MM.1S (cell line): ENCODE data around the gene NELL2.
"Not testable (repeated sequence)": the region's sequence is repeated elsewhere in the genome, so short reads cannot be mapped to it uniquely, and the experiment has no call there.

Experiments
- DNase-seq: peaks from one replicate; pipeline ENCODE4 v3.0.0-alpha.2; 2015
- H2AFZ ChIP-seq: fragments of 300-600 bp; sonication (generic); 2 replicates; pipeline ENCODE4 v1.6.0; 2016; ENCODE audit warnings: antibody characterized with exemption, low read length
- H3F3A ChIP-seq: fragments of 300-600 bp; sonication (generic); 2 replicates; pipeline ENCODE4 v1.6.1; 2016; ENCODE audit warnings: mild to moderate bottlenecking, antibody characterized with exemption, low read length, moderate library complexity, mixed read lengths; ENCODE audit not compliant: insufficient read depth
- H3K27ac ChIP-seq: fragments of 300-600 bp; sonication (generic); 2 replicates; pipeline ENCODE4 v1.5.1; 2016; ENCODE audit warnings: mild to moderate bottlenecking, low read length
- H3K27me3 ChIP-seq: fragments of 300-600 bp; sonication (generic); replicated peaks from 2 replicates; pipeline ENCODE4 v1.6.0; 2016; ENCODE audit warnings: low read length; ENCODE audit not compliant: insufficient read depth
- H3K36me3 ChIP-seq: fragments of 300-600 bp; sonication (generic); replicated peaks from 2 replicates; pipeline ENCODE4 v1.6.1; 2016; ENCODE audit warnings: mild to moderate bottlenecking, low read length, mixed read lengths; ENCODE audit not compliant: insufficient read depth
- H3K4me1 ChIP-seq: fragments of 300-600 bp; sonication (generic); 2 replicates; pipeline ENCODE4 v1.6.1; 2016; ENCODE audit warnings: low read length, mixed read lengths
- H3K4me2 ChIP-seq: fragments of 300-600 bp; sonication (generic); 2 replicates; pipeline ENCODE4 v1.6.0; 2016; ENCODE audit warnings: low read depth, low read length
- H3K4me3 ChIP-seq: fragments of 300-600 bp; sonication (generic); 2 replicates; pipeline ENCODE4 v1.5.1; 2016; ENCODE audit warnings: low read length, mixed read lengths
- H3K79me2 ChIP-seq: fragments of 300-600 bp; sonication (generic); 2 replicates; pipeline ENCODE4 v1.6.1; 2016; ENCODE audit warnings: mixed run types, low read length, mixed read lengths
- H3K9ac ChIP-seq: fragments of 300-600 bp; sonication (generic); 2 replicates; pipeline ENCODE4 v1.6.1; 2016; ENCODE audit warnings: low read length, mixed read lengths
- H3K9me2 ChIP-seq: fragments of 300-600 bp; sonication (generic); replicated peaks from 2 replicates; pipeline ENCODE4 v1.6.1; 2016; ENCODE audit warnings: mild to moderate bottlenecking, low read length, mixed read lengths; ENCODE audit not compliant: insufficient read depth
- H3K9me3 ChIP-seq: fragments of 300-600 bp; sonication (generic); replicated peaks from 2 replicates; pipeline ENCODE4 v1.6.1; 2016; ENCODE audit warnings: mild to moderate bottlenecking, low read length, mixed read lengths; ENCODE audit not compliant: insufficient read depth
- H4K20me1 ChIP-seq: fragments of 300-600 bp; sonication (generic); 2 replicates; pipeline ENCODE4 v1.6.1; 2016; ENCODE audit warnings: mild to moderate bottlenecking, low read length, moderate library complexity, mixed read lengths; ENCODE audit not compliant: insufficient read depth
- CTCF ChIP-seq: fragments of 300-600 bp; sonication (generic); IDR thresholded peaks from 2 replicates; pipeline ENCODE4 v1.5.1; 2016; ENCODE audit warnings: antibody characterized with exemption, low read length, mixed read lengths
- EZH2 ChIP-seq: fragments of 300-600 bp; sonication (generic); optimal IDR thresholded peaks from 2 replicates; pipeline ENCODE3; 2017; ENCODE audit warnings: low read depth, mild to moderate bottlenecking, antibody characterized with exemption, low read length, mixed read lengths
- EZH2phosphoT487 ChIP-seq: fragments of 300-600 bp; sonication (generic); IDR thresholded peaks from 2 replicates; pipeline ENCODE4 v1.6.1; 2018; ENCODE audit warnings: antibody characterized with exemption, low read length

The NELL2 gene

GRCh38 chr12:44839785-44840184 is 36.3 kb downstream of the NELL2 start:
- Histone ChIP-seq H3K27me3 (no peaks in the 10 kb centered on the region), H3K27ac (no peak overlapping the region), H3K4me3 (no peak overlapping the region), H3K4me2 (no peak overlapping the region), H3K9ac (no peak overlapping the region), H3K9me2 (no peaks in the 10 kb centered on the region; the same call in 1 of the 2 replicates), H3K9me3 (no peaks in the 10 kb centered on the region), H3K79me2 (no peaks in the 10 kb centered on the region), H2AFZ (no peak overlapping the region), H3K36me3 (no peaks in the 10 kb centered on the region), H4K20me1 (no peaks in the 10 kb centered on the region), H3F3A (no peaks in the 10 kb centered on the region), H3K4me1 (no peaks in the 10 kb centered on the region)
- no peak for TF ChIP-seq EZH2phosphoT487
- no peak for TF ChIP-seq EZH2
- TF ChIP-seq CTCF: no peak
- no peak for DNase-seq

- Histone ChIP-seq H4K20me1 (no peaks in the 10 kb centered on the region), H2AFZ (no peak overlapping the region), H3K36me3 (no peaks in the 10 kb centered on the region), H3K79me2 (no peaks in the 10 kb centered on the region), H3K27me3 (no peaks in the 10 kb centered on the region), H3K9me3 (no peaks in the 10 kb centered on the region), H3K27ac (no peak overlapping the region), H3K4me2 (no peak overlapping the region), H3K9me2 (no peaks in the 10 kb centered on the region; the same call in 1 of the 2 replicates), H3K4me3 (no peak overlapping the region), H3K4me1 (0 out of 2 replicates have a peak, but pooled peaks cover under 1% of the 10 kb centered on the region), H3F3A (no peaks in the 10 kb centered on the region), H3K9ac (no peak overlapping the region)
- TF ChIP-seq CTCF: no peak
- no peak for TF ChIP-seq EZH2
- no peak for TF ChIP-seq EZH2phosphoT487
- no peak for DNase-seq
These were observed 38.9 kb downstream of the NELL2 start for GRCh38 chr12:44837114-44837755.

GRCh38 chr12:44835641-44836379 is 40.3 kb downstream of the NELL2 start:
- no peaks in the 10 kb centered on the region for H3K9me3 ChIP-seq
- H3K4me1 ChIP-seq: 0 out of 2 replicates have a peak, but pooled peaks cover 3% of the 10 kb centered on the region
- no peaks in the 10 kb centered on the region for H4K20me1 ChIP-seq
- H3K27me3 ChIP-seq: no peaks in the 10 kb centered on the region
- H3K9ac ChIP-seq: no peak overlapping the region
- no peaks in the 10 kb centered on the region; the same call in 1 of the 2 replicates for H3K9me2 ChIP-seq
- no peaks in the 10 kb centered on the region for H3K36me3 ChIP-seq
- no peak overlapping the region for H3K27ac ChIP-seq
- no peaks in the 10 kb centered on the region for H3K79me2 ChIP-seq
- no peak overlapping the region for H2AFZ ChIP-seq
- no peak for TF ChIP-seq CTCF
- no peak for TF ChIP-seq EZH2
- no peak for TF ChIP-seq EZH2phosphoT487
- no peak for DNase-seq
- H3K4me3 ChIP-seq: no peak overlapping the region
- H3F3A ChIP-seq: no peaks in the 10 kb centered on the region
- H3K4me2 ChIP-seq: no peak overlapping the region

- not testable (repeated sequence) for H2AFZ ChIP-seq, H3K9me3 ChIP-seq, H3F3A ChIP-seq, H4K20me1 ChIP-seq, H3K4me2 ChIP-seq, H3K4me3 ChIP-seq, H3K36me3 ChIP-seq, H3K27me3 ChIP-seq, H3K9ac ChIP-seq, H3K79me2 ChIP-seq, DNase-seq, H3K9me2 ChIP-seq, H3K27ac ChIP-seq, H3K4me1 ChIP-seq
These were observed 41.1 kb downstream of the NELL2 start for GRCh38 chr12:44834996-44835395.
